Panc1 (cell line): ENCODE results near the gene OR4X1. TPM values are rescaled to one million over a fixed set of nuclear protein-coding genes. Genes with fewer than 3 reads are reported as not detected.

ENCODE experiments used
- ATAC-seq: fragments of 200-7000 bp; cut with Tn5 transposase; 2 replicates; pipeline ENCODE4 v1.9.1; 2020; ENCODE audit warnings: mild to moderate bottlenecking, moderate library complexity
- BruUV-seq: library from RNA; stranded (reverse); fragments of 400-500 nt; replicated peaks from 2 replicates; lab custom pipeline; 2021; lab: Mats Ljungman, UMichigan
- CTCF ChIA-PET: fragments of 300-600 bp; sonication (Branson Sonifier 250); formaldehyde crosslinking; loops from one replicate; lab custom pipeline; 2022; ENCODE audit warnings: antibody characterized with exemption; lab: Charles Lee
- POLR2A ChIA-PET: fragments of 300-600 bp; sonication (Branson Sonifier 250); formaldehyde crosslinking; loops from one replicate; lab custom pipeline; 2022; ENCODE audit warnings: antibody characterized with exemption; lab: Charles Lee
- DNase-seq: peaks from one replicate; pipeline ENCODE4 v3.0.0-alpha.2; 2010; ENCODE audit warnings: low read depth, low spot score
- H3K27ac ChIP-seq: 2 replicates; pipeline ENCODE4 v1.5.1; 2011; ENCODE audit warnings: mild to moderate bottlenecking, low read length, inconsistent platforms
- H3K27me3 ChIP-seq: fragments of 200-500 bp; sonication (Bioruptor generic); 2 replicates; pipeline ENCODE4 v1.6.0; 2014; ENCODE audit warnings: low read length, inconsistent platforms; ENCODE audit not compliant: control insufficient read depth, insufficient read depth
- H3K36me3 ChIP-seq: fragments of 200-500 bp; sonication (Bioruptor generic); 2 replicates; pipeline ENCODE4 v1.5.1; 2014; ENCODE audit warnings: inconsistent platforms, mild to moderate bottlenecking, low read length, moderate library complexity; ENCODE audit not compliant: control insufficient read depth, insufficient read depth
- H3K4me1 ChIP-seq: 2 replicates; pipeline ENCODE4 v1.5.1; 2011; ENCODE audit warnings: inconsistent platforms, mild to moderate bottlenecking, low read length, moderate library complexity; ENCODE audit not compliant: control insufficient read depth, insufficient read depth
- H3K4me3 ChIP-seq, 2 experiments: 2 replicates each; pipeline ENCODE4 v1.5.1; 2011 to 2012; ENCODE audit warnings: low read depth in 2 of 2, low read length in 2 of 2, mild to moderate bottlenecking in 2 of 2, inconsistent platforms in 1 of 2, moderate library complexity in 1 of 2
- H3K9me3 ChIP-seq: fragments of 200-500 bp; sonication (Bioruptor generic); 2 replicates; pipeline ENCODE4 v1.5.1; 2014; ENCODE audit warnings: low read depth, mild to moderate bottlenecking, inconsistent platforms, low read length, moderate library complexity; ENCODE audit not compliant: control insufficient read depth, insufficient read depth
- POLR2AphosphoS5 ChIP-seq: IDR thresholded peaks from 2 replicates; pipeline ENCODE4 v1.6.1; 2012; ENCODE audit warnings: mild to moderate bottlenecking, low read depth, low read length, moderate library complexity
- REST ChIP-seq, 2 experiments: IDR thresholded peaks; 2 replicates each; pipeline ENCODE4 v1.6.1; 2011 to 2012; ENCODE audit warnings: low read depth in 2 of 2, control low read depth in 1 of 2, low read length in 1 of 2, mild to moderate bottlenecking in 1 of 2, moderate library complexity in 1 of 2; ENCODE audit not compliant: insufficient read depth in 1 of 2
- SIN3A ChIP-seq: IDR thresholded peaks from 2 replicates; pipeline ENCODE4 v1.6.1; 2012; ENCODE audit warnings: low read depth, mild to moderate bottlenecking, low read length, moderate library complexity, borderline replicate concordance; ENCODE audit not compliant: insufficient read depth
- TCF7L2 ChIP-seq: IDR thresholded peaks from 2 replicates; pipeline ENCODE4 v1.6.1; 2011; ENCODE audit warnings: mild to moderate bottlenecking, low read depth, low read length, inconsistent platforms
- in situ Hi-C: cut with HindIII; loops from 2 replicates; pipeline ENCODE4 v1.10.0; 2016; ENCODE audit warnings: low sequenced_read_pairs, low pct_unique_long_range_greater_than_20kb
- intact Hi-C: fragments of 100-400 bp; cut with micrococcal nuclease; formaldehyde crosslinking; loops from one replicate; pipeline ENCODE4 v1.10.0; 2022; ENCODE audit not compliant: unreplicated experiment
- total RNA-seq: library from RNA; stranded (reverse); gene quantifications from one replicate; pipeline ENCODE4 v1.2.1, GENCODE V29; 2021; ENCODE audit not compliant: unreplicated experiment
- TF ChIP-seq, protein P1 (sequence below): fragments of 450-650 bp; IDR thresholded peaks from 2 replicates; pipeline ENCODE4 v1.5.1; 2017; ENCODE audit warnings: mild to moderate bottlenecking

Gene OR4X1
- total RNA-seq, 1 experiment from 2014 or later = not detected

DNA sequence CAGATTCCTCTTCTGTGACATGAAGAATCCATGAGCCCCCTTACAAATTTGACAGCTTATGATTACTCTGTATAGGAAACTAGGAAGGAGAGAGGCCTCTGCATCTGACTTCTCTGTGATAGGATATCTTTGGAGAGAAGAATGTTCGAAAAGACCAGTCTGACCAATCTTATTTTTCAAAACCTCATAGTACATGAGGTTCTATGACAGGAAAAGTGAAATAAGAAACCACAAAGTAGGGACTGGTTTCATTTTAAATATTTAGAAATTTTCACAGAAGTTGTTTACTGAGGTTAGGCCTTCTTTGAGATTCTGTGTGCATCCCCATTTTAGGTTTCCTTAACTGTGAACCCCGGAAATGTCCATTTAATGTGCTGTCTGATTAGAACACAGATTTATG is 2.1 kb upstream of the OR4X1 start:
- in situ Hi-C loops (no loop called here), intact Hi-C loops (no loop called here)
- H3K36me3 ChIP-seq = no peaks in the 10 kb centered on the region
- no peaks in the 10 kb centered on the region for H3K27me3 ChIP-seq
- ATAC-seq (no peak), DNase-seq (no peak)
- TF ChIP-seq, protein P1, sequence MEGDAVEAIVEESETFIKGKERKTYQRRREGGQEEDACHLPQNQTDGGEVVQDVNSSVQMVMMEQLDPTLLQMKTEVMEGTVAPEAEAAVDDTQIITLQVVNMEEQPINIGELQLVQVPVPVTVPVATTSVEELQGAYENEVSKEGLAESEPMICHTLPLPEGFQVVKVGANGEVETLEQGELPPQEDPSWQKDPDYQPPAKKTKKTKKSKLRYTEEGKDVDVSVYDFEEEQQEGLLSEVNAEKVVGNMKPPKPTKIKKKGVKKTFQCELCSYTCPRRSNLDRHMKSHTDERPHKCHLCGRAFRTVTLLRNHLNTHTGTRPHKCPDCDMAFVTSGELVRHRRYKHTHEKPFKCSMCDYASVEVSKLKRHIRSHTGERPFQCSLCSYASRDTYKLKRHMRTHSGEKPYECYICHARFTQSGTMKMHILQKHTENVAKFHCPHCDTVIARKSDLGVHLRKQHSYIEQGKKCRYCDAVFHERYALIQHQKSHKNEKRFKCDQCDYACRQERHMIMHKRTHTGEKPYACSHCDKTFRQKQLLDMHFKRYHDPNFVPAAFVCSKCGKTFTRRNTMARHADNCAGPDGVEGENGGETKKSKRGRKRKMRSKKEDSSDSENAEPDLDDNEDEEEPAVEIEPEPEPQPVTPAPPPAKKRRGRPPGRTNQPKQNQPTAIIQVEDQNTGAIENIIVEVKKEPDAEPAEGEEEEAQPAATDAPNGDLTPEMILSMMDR = no peak
- no peak for TF ChIP-seq POLR2AphosphoS5
- TF ChIP-seq TCF7L2 = no peak
- no peak for TF ChIP-seq SIN3A
- H3K4me1 ChIP-seq = no peaks in the 10 kb centered on the region
- no peak overlapping the region for H3K27ac ChIP-seq
- no TSS peak for BruUV-seq
- H3K9me3 ChIP-seq = no peaks in the 10 kb centered on the region
- ChIA-PET CTCF (no interaction called here), POLR2A (no interaction called here)
- no peak overlapping the region for H3K4me3 ChIP-seq

- ChIA-PET POLR2A (no interaction called here), CTCF (no interaction called here)
- intact Hi-C loops (no loop called here), in situ Hi-C loops (no loop called here)
- H3K27me3 ChIP-seq = no peaks in the 10 kb centered on the region
- TF ChIP-seq REST (IDR thresholded peaks at IDR 0.05; ENCODE audit: insufficient read depth in 1 of 2, low read depth in 2 of 2, low read length in 1 of 2) = no peak
- TF ChIP-seq, protein P1 = no peak
- no peak for TF ChIP-seq SIN3A
- TF ChIP-seq TCF7L2 = no peak
- TF ChIP-seq POLR2AphosphoS5 = no peak
- H3K27ac ChIP-seq = no peak overlapping the region
- H3K36me3 ChIP-seq = no peaks in the 10 kb centered on the region
- H3K4me1 ChIP-seq = no peaks in the 10 kb centered on the region
- no TSS peak for BruUV-seq
- DNase-seq (no peak), ATAC-seq (no peak)
- H3K4me3 ChIP-seq = no peak overlapping the region
- no peaks in the 10 kb centered on the region for H3K9me3 ChIP-seq
Measured at GRCh38 chr11:48270621-48271020, 7.0 kb downstream of the OR4X1 start.
